ENCODE data around the gene HABP4. TPM values are rescaled to one million over a fixed set of nuclear protein-coding genes. Genes with fewer than 3 reads are reported as not detected.

HABP4 gene
- total and polyA plus RNA-seq, 11 donors: 17.8 to 35.7 (median 25.9) TPM

DNA sequence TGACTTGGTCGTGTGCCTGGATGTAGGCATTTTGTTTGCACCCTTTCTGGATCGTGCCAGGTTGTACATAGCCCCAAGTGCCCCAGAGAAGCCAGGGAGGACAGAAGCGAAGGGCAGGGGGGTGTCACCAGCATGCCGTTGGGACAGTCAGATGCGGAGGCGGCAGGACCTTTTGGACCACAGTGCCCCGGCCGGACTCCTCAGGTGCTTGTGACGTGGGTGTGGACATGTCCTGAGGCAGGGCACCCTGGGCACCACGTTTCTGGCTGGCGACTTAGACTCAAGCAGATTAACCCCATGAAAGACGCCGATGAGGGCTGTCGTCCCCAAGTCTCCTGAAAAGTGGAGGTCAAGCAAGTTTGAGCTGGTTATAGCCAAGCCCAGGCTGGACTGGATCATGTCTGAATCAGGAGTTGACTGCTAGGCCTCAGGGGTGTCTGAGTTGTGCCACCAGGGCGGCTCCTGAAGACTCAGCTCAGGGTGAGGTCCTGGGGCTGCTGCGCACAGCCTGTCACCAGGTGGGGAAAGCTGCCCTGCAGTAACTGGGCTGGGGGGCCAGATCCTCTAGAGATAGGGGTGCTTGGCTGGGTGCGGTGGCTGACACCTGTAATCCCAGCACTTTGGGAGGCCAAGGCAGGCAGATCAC is 42.0 kb downstream of the HABP4 start:
- Histone ChIP-seq H3K4me3 (no peak overlapping the region), H3K4me1 (peaks cover 3 to 34% (median 19%) of the 10 kb centered on the region in 12 donors), H3K27ac (peak overlapping the region in 11 of 12 donors; percentile 18 to 71 (median 46)), H3K36me3 (peaks cover 0 to 60% (median 33%) of the 10 kb centered on the region in 9 donors), H3K27me3 (no peaks in the 10 kb centered on the region), H3K9me3 (no peaks in the 10 kb centered on the region)
- intact Hi-C loops (cut with DNase I): no loop called here
- 55 to 80% (median 70%) methylated on average over 16 to 17 of the region's 17 CpGs for WGBS, 4 donors
- DNase-seq (no peak), ATAC-seq (peak; percentile 11 to 45 (median 26))
- TF ChIP-seq, protein P1, sequence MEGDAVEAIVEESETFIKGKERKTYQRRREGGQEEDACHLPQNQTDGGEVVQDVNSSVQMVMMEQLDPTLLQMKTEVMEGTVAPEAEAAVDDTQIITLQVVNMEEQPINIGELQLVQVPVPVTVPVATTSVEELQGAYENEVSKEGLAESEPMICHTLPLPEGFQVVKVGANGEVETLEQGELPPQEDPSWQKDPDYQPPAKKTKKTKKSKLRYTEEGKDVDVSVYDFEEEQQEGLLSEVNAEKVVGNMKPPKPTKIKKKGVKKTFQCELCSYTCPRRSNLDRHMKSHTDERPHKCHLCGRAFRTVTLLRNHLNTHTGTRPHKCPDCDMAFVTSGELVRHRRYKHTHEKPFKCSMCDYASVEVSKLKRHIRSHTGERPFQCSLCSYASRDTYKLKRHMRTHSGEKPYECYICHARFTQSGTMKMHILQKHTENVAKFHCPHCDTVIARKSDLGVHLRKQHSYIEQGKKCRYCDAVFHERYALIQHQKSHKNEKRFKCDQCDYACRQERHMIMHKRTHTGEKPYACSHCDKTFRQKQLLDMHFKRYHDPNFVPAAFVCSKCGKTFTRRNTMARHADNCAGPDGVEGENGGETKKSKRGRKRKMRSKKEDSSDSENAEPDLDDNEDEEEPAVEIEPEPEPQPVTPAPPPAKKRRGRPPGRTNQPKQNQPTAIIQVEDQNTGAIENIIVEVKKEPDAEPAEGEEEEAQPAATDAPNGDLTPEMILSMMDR (IDR thresholded peaks at IDR 0.05): no peak
- no peak for TF ChIP-seq POLR2A (IDR thresholded peaks at IDR 0.05)

DNA sequence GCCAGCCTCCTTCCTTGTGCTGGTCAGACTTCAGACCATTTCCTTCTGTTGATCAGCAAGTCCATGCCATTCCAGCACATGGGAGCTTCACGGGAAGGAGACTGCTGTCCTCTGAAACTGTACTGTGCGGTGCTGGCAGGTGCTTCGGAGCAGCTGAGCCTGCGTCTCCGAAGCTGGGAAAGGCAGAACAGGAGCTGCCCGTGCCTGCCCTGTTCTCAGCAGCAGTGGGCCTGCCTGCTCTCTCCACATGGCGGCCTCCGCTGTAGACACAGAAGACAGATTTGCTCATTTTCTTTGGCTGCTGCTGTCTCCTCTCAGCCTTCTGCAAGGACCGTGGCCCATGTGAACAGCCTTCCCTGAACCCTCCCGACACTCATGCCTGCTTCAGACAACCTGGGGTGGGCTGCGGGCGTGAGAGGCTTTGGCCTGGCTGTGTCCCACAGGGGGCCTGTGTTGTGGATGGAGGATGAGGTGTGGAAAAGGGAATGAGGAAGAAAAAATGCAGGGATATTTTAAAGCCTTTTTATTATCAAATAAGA is 43.1 kb downstream of the HABP4 start:
- intact Hi-C loops (cut with DNase I): no loop called here

DNA sequence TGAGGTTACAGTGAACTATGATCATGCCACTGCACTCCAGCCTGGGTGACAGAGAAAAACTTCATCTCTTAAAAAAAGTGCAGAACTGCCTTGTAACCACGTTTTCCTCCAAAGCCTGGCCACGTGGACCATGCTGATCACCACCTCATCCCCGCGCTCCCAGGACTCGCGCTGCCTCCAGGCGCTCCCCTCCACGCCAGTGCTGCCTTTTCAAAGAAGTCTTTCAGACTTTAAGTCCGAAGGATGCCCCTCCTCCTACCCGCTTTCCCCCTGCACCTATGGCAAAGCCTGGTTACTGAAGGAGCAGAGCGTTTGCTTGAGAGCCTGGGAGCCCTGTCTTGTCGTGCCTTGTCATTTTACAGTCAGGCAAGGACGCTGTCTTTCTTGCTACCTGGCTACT is 43.8 kb downstream of the HABP4 start:
- H3K36me3 ChIP-seq: peaks cover 0 to 50% (median 28%) of the 10 kb centered on the region in 9 donors
- H3K9me3 ChIP-seq: no peaks in the 10 kb centered on the region
- no peak overlapping the region for H3K4me3 ChIP-seq
- WGBS, 4 donors: 84 to 89% (median 85%) methylated on average over 13 of the region's 13 CpGs
- no peak for TF ChIP-seq POLR2A (IDR thresholded peaks at IDR 0.05)
- TF ChIP-seq, protein P1 (IDR thresholded peaks at IDR 0.05): no peak
- peaks cover 0 to 34% (median 8%) of the 10 kb centered on the region in 12 donors for H3K4me1 ChIP-seq
- peak overlapping the region in 1 of 12 donors; percentile 14 for H3K27ac ChIP-seq
- DNase-seq (no peak), ATAC-seq (no peak)
- no peaks in the 10 kb centered on the region for H3K27me3 ChIP-seq
- intact Hi-C loops (cut with DNase I): no loop called here

More for the DNA sequence above, 43.1 kb downstream of the HABP4 start:
- Histone ChIP-seq H3K9me3 (no peaks in the 10 kb centered on the region), H3K36me3 (peaks cover 0 to 57% (median 33%) of the 10 kb centered on the region in 9 donors), H3K4me1 (peaks cover 0 to 33% (median 9%) of the 10 kb centered on the region in 12 donors), H3K27me3 (no peaks in the 10 kb centered on the region), H3K4me3 (no peak overlapping the region), H3K27ac (no peak overlapping the region)
- 87 to 97% (median 92%) methylated on average over 12 of the region's 12 CpGs for WGBS, 4 donors
- no peak for DNase-seq
- TF ChIP-seq, protein P1 (IDR thresholded peaks at IDR 0.05): no peak
- no peak for TF ChIP-seq POLR2A (IDR thresholded peaks at IDR 0.05)
- ATAC-seq: no peak

DNA sequence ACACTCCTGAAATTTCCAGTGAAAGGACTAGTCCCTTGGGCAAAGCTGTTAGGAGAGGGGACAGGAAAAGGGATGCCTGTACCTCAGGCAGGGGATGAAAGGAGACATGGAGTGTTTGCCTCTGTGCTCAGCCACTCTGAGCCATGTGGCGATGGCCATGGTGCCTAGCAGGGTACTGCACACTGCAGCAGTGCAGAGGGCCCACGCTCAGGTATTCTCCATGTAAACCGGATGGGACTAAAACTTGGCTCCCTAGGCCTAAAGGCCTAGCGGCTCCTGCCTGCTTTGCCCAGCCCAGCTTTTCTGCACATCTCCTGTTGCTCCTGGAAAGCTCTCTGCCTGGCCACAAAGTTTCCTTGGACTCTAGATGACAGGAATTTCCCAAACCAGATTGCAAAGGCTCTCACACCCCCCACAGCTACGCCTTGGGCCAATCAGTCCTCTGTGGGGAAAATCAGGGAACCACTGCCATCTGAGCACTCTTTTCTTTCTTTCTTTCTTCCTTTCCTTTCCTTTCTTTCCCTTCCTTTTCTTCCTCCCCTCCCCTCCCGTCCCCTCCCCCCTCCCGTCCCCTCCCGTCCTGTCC is 44.3 kb downstream of the HABP4 start:
- no peak for TF ChIP-seq POLR2A (IDR thresholded peaks at IDR 0.05)
- TF ChIP-seq, protein P1 (IDR thresholded peaks at IDR 0.05): no peak
- Histone ChIP-seq H3K27me3 (no peaks in the 10 kb centered on the region), H3K36me3 (peaks cover 0 to 44% (median 24%) of the 10 kb centered on the region in 9 donors), H3K27ac (peak overlapping the region in 1 of 12 donors; percentile 14), H3K9me3 (no peaks in the 10 kb centered on the region), H3K4me3 (no peak overlapping the region), H3K4me1 (peaks cover 0 to 34% (median 9%) of the 10 kb centered on the region in 12 donors)
- DNase-seq (no peak), ATAC-seq (no peak)
- intact Hi-C loops (cut with DNase I): no loop called here
- 79 to 86% (median 82%) methylated on average over 8 of the region's 8 CpGs for WGBS, 4 donors

Data from heart left ventricle (tissue), 16 donors.